Measurements from ENCODE around the gene ANO6. TPM values are rescaled to one million over a fixed set of nuclear protein-coding genes. Genes with fewer than 3 reads are reported as not detected.

The ANO6 gene
- total RNA-seq, 4 donors from 2014 or later: 117 to 224 (median 170) TPM

- TF ChIP-seq CTCF (IDR thresholded peaks at IDR 0.05) (no peak), POLR2A (IDR thresholded peaks at IDR 0.05) (no peak), POLR2AphosphoS5 (IDR thresholded peaks at IDR 0.05) (no peak), EP300 (IDR thresholded peaks at IDR 0.05) (no peak)
- Histone ChIP-seq H3K9me3 (no peaks in the 10 kb centered on the region), H3K36me3 (no peaks in the 10 kb centered on the region), H3K4me3 (no peak overlapping the region), H3K27ac (no peak overlapping the region), H3K4me1 (peaks cover 11 to 62% (median 14%) of the 10 kb centered on the region in 3 donors), H3K27me3 (no peaks in the 10 kb centered on the region)
- ATAC-seq: no peak
- WGBS, 2 donors (ENCODE audit: low coverage in 1 of 2): 93 to 100% methylated on average over 1 of the region's 1 CpG
Measured at GRCh38 chr12:45281994-45282393, 66.1 kb downstream of the ANO6 start.

- Histone ChIP-seq H3K36me3 (no peaks in the 10 kb centered on the region), H3K4me3 (no peak overlapping the region), H3K27me3 (no peaks in the 10 kb centered on the region), H3K9me3 (no peaks in the 10 kb centered on the region), H3K27ac (no peak overlapping the region), H3K4me1 (peaks cover 11 to 57% (median 14%) of the 10 kb centered on the region in 3 donors)
- WGBS, 2 donors (ENCODE audit: low coverage in 1 of 2): 96 to 100% methylated on average over 2 to 4 of the region's 4 CpGs
- no peak for ATAC-seq
- TF ChIP-seq POLR2A (IDR thresholded peaks at IDR 0.05): no peak
- TF ChIP-seq POLR2AphosphoS5 (IDR thresholded peaks at IDR 0.05): no peak
- no peak for TF ChIP-seq EP300 (IDR thresholded peaks at IDR 0.05)
- TF ChIP-seq CTCF (IDR thresholded peaks at IDR 0.05): no peak
Measured at GRCh38 chr12:45282411-45282810, 66.5 kb downstream of the ANO6 start.

- H3K4me1 ChIP-seq: peaks cover 11 to 52% (median 14%) of the 10 kb centered on the region in 3 donors
- H3K36me3 ChIP-seq: no peaks in the 10 kb centered on the region
- no peak overlapping the region for H3K4me3 ChIP-seq
- H3K27ac ChIP-seq: peak overlapping the region; percentile 65 to 79 (median 72)
- ATAC-seq: no peak
- no peak for TF ChIP-seq POLR2A (IDR thresholded peaks at IDR 0.05)
- TF ChIP-seq EP300 (IDR thresholded peaks at IDR 0.05): no peak
- TF ChIP-seq POLR2AphosphoS5 (IDR thresholded peaks at IDR 0.05): no peak
- peak in 2 of 4 experiments; percentile 8 to 10 for TF ChIP-seq CTCF (IDR thresholded peaks at IDR 0.05)
- no peaks in the 10 kb centered on the region for H3K9me3 ChIP-seq
- 40 to 45% methylated on average over 8 of the region's 8 CpGs for WGBS, 2 donors (ENCODE audit: low coverage in 1 of 2)
- no peaks in the 10 kb centered on the region for H3K27me3 ChIP-seq
Measured at GRCh38 chr12:45284096-45284901, 68.4 kb downstream of the ANO6 start.

GRCh38 chr12:45285717-45286116 lies 69.8 kb downstream of the ANO6 start:
- 100% methylated on average over 1 of the region's 2 CpGs; no CpG with 5 or more reads in 1 of the 2 donors for WGBS, 2 donors (ENCODE audit: low coverage in 1 of 2)
- Histone ChIP-seq H3K27ac (peak overlapping the region in 3 of 4 donors; percentile 46 to 79 (median 73)), H3K9me3 (no peaks in the 10 kb centered on the region), H3K4me3 (no peak overlapping the region), H3K36me3 (no peaks in the 10 kb centered on the region), H3K27me3 (no peaks in the 10 kb centered on the region), H3K4me1 (peaks cover 11 to 53% (median 16%) of the 10 kb centered on the region in 3 donors)
- no peak for TF ChIP-seq EP300 (IDR thresholded peaks at IDR 0.05)
- no peak for TF ChIP-seq CTCF (IDR thresholded peaks at IDR 0.05)
- TF ChIP-seq POLR2AphosphoS5 (IDR thresholded peaks at IDR 0.05): no peak
- no peak for TF ChIP-seq POLR2A (IDR thresholded peaks at IDR 0.05)
- ATAC-seq: no peak

- no peak for ATAC-seq
- Histone ChIP-seq H3K36me3 (no peaks in the 10 kb centered on the region), H3K4me3 (no peak overlapping the region), H3K27ac (peak overlapping the region in 3 of 4 donors; percentile 32 to 79 (median 46)), H3K27me3 (no peaks in the 10 kb centered on the region), H3K9me3 (no peaks in the 10 kb centered on the region), H3K4me1 (peaks cover 13 to 60% (median 19%) of the 10 kb centered on the region in 3 donors)
- 92 to 100% methylated on average over 1 to 2 of the region's 2 CpGs for WGBS, 2 donors (ENCODE audit: low coverage in 1 of 2)
- TF ChIP-seq CTCF (IDR thresholded peaks at IDR 0.05): no peak
- no peak for TF ChIP-seq EP300 (IDR thresholded peaks at IDR 0.05)
- TF ChIP-seq POLR2AphosphoS5 (IDR thresholded peaks at IDR 0.05): no peak
- no peak for TF ChIP-seq POLR2A (IDR thresholded peaks at IDR 0.05)
Measured at GRCh38 chr12:45286621-45287020, 70.7 kb downstream of the ANO6 start.
